ENCODE results near the gene MARK3.

- TF ChIP-seq CTCF (IDR thresholded peaks at IDR 0.05; ENCODE audit: borderline replicate concordance, extremely low read depth, low read length, poor library complexity, severe bottlenecking) (no peak), EZH2 (IDR thresholded peaks at IDR 0.05; ENCODE audit: borderline replicate concordance, low read depth, low read length, severe bottlenecking) (no peak)
Observed at GRCh38 chr14:103514596-103515421, 129.6 kb downstream of the MARK3 start.

All from DND-41 (cell line).